Neural progenitor cell (in vitro differentiated cells): ENCODE measurements around the gene G3BP1. TPM values are rescaled to one million over a fixed set of nuclear protein-coding genes. Genes with fewer than 3 reads are reported as not detected.

ENCODE experiments used
- DNase-seq: peaks from one replicate; pipeline ENCODE4 v3.0.0-alpha.2; 2016; ENCODE audit warnings: low spot score
- H2AFZ ChIP-seq: fragments of 200-600 bp; sonication (generic); replicated peaks from 2 replicates; pipeline ENCODE4 v1.6.1; 2016; ENCODE audit warnings: antibody characterized with exemption
- H3F3A ChIP-seq: fragments of 200-600 bp; sonication (generic); 2 replicates; pipeline ENCODE4 v1.6.1; 2016; ENCODE audit warnings: antibody characterized with exemption, low read depth
- H3K27ac ChIP-seq: fragments of 200-600 bp; sonication (generic); 2 replicates; pipeline ENCODE4 v1.5.1; 2016; ENCODE audit warnings: mild to moderate bottlenecking
- H3K27me3 ChIP-seq: fragments of 200-600 bp; sonication (generic); 2 replicates; pipeline ENCODE4 v1.6.1; 2016; ENCODE audit warnings: mild to moderate bottlenecking, moderate library complexity
- H3K36me3 ChIP-seq: fragments of 200-600 bp; sonication (generic); 2 replicates; pipeline ENCODE4 v1.5.1; 2016
- H3K4me1 ChIP-seq: fragments of 200-600 bp; sonication (generic); 2 replicates; pipeline ENCODE4 v1.6.1; 2016; ENCODE audit warnings: mixed run types
- H3K4me2 ChIP-seq: fragments of 200-600 bp; sonication (generic); 2 replicates; pipeline ENCODE4 v1.6.1; 2016
- H3K4me3 ChIP-seq: fragments of 200-600 bp; sonication (generic); 2 replicates; pipeline ENCODE4 v1.5.1; 2016
- H3K79me2 ChIP-seq: fragments of 200-600 bp; sonication (generic); 2 replicates; pipeline ENCODE4 v1.6.1; 2016; ENCODE audit warnings: low read depth
- H3K9ac ChIP-seq: fragments of 200-600 bp; sonication (generic); 2 replicates; pipeline ENCODE4 v1.6.1; 2016
- H3K9me3 ChIP-seq: fragments of 200-600 bp; sonication (generic); 2 replicates; pipeline ENCODE4 v1.5.1; 2016; ENCODE audit warnings: low read depth
- H4K20me1 ChIP-seq: fragments of 200-600 bp; sonication (generic); 2 replicates; pipeline ENCODE4 v1.6.1; 2016; ENCODE audit warnings: low read depth
- H3K27ac Mint-ChIP-seq: 3 replicates; pipeline ENCODE4 v1.8.0; 2021; ENCODE audit warnings: mixed read lengths
- H3K27me3 Mint-ChIP-seq: 2 replicates; pipeline ENCODE4 v1.8.0; 2022; ENCODE audit warnings: low read depth, mild to moderate bottlenecking, inconsistent platforms, moderate library complexity, mixed read lengths; ENCODE audit not compliant: insufficient read depth
- H3K36me3 Mint-ChIP-seq: 3 replicates; pipeline ENCODE4 v1.8.0; 2021; ENCODE audit warnings: mixed read lengths
- H3K4me1 Mint-ChIP-seq: 3 replicates; pipeline ENCODE4 v1.8.0; 2021; ENCODE audit warnings: mixed read lengths
- H3K4me3 Mint-ChIP-seq: 3 replicates; pipeline ENCODE4 v1.8.0; 2021; ENCODE audit warnings: mild to moderate bottlenecking, moderate library complexity, mixed read lengths
- H3K9me3 Mint-ChIP-seq: 3 replicates; pipeline ENCODE4 v1.8.0; 2020; ENCODE audit warnings: mixed read lengths
- EZH2 ChIP-seq: fragments of 200-600 bp; sonication (generic); IDR thresholded peaks from 2 replicates; pipeline ENCODE4 v1.6.1; 2017; ENCODE audit warnings: antibody characterized with exemption, mild to moderate bottlenecking, moderate library complexity
- EZH2phosphoT487 ChIP-seq: fragments of 200-600 bp; sonication (generic); IDR thresholded peaks from 2 replicates; pipeline ENCODE4 v1.6.1; 2017; ENCODE audit warnings: antibody characterized with exemption
- total RNA-seq: library from RNA; depleted of rRNA; stranded (reverse); fragments of >200 nt; gene quantifications from 2 replicates; pipeline ENCODE4 v1.2.3, GENCODE V29; 2015; ENCODE audit warnings: low replicate concordance
- TF ChIP-seq, protein P1 (sequence below): fragments of 200-600 bp; sonication (generic); IDR thresholded peaks from 2 replicates; pipeline ENCODE4 v1.5.1; 2017; ENCODE audit warnings: antibody characterized with exemption, mild to moderate bottlenecking

The G3BP1 gene
- total RNA-seq, 1 donor from 2014 or later: 304 TPM

DNA sequence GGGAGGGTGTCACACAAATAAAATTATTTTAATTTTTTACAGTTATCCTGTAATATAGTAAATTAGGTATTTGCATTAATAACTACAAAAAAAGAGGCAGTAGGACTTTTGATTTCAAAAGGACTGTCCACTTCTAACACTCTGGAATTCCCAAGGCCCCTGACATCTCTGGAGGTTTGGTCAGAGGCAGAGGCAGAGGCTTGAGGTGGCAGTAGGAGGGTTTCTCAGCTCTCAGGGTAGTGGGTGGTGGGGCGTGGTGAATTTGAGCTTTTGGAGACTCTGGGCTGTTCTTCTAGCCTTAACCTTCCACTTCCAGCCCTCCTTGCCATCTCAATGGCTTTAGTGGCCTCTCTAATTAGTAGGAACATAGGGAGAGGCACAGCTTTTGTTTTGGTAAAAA, 36.1 kb upstream of the G3BP1 start:
- TF ChIP-seq, protein P1, sequence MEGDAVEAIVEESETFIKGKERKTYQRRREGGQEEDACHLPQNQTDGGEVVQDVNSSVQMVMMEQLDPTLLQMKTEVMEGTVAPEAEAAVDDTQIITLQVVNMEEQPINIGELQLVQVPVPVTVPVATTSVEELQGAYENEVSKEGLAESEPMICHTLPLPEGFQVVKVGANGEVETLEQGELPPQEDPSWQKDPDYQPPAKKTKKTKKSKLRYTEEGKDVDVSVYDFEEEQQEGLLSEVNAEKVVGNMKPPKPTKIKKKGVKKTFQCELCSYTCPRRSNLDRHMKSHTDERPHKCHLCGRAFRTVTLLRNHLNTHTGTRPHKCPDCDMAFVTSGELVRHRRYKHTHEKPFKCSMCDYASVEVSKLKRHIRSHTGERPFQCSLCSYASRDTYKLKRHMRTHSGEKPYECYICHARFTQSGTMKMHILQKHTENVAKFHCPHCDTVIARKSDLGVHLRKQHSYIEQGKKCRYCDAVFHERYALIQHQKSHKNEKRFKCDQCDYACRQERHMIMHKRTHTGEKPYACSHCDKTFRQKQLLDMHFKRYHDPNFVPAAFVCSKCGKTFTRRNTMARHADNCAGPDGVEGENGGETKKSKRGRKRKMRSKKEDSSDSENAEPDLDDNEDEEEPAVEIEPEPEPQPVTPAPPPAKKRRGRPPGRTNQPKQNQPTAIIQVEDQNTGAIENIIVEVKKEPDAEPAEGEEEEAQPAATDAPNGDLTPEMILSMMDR: no peak
- no peak for TF ChIP-seq EZH2
- TF ChIP-seq EZH2phosphoT487: no peak
- Mint-ChIP-seq H3K4me3 (no peak overlapping the region), H3K9me3 (no peaks in the 10 kb centered on the region), H3K27me3 (peaks cover 2% of the 10 kb centered on the region), H3K4me1 (peaks cover 10% of the 10 kb centered on the region), H3K36me3 (no peaks in the 10 kb centered on the region), H3K27ac (no peak overlapping the region)
- Histone ChIP-seq H3K36me3 (no peaks in the 10 kb centered on the region), H3K27ac (no peak overlapping the region), H3F3A (no peaks in the 10 kb centered on the region), H3K27me3 (no peaks in the 10 kb centered on the region), H3K4me3 (no peak overlapping the region), H3K4me2 (no peak overlapping the region), H3K79me2 (no peaks in the 10 kb centered on the region), H4K20me1 (no peaks in the 10 kb centered on the region), H3K9ac (no peak overlapping the region), H2AFZ (no peak overlapping the region), H3K9me3 (no peaks in the 10 kb centered on the region), H3K4me1 (no peaks in the 10 kb centered on the region)
- DNase-seq: no peak

DNA sequence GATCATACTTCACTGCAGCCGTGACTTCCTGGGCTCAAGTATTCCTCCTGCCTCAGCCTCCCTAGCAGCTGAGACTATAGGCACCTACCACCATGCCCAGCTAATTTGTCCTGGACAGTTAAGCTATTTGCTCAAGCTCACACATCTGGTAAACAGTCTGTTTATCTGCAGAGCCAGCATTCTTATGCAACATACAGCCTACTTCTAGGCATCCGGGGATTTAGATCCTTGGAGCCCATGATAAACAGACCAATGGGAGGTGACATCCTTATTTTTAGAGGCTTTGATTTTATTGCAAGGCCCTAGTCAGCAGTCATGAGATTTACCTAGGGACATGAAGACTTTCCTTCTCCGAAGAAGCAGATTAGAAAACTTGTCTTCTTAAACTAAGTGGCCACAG, 34.3 kb upstream of the G3BP1 start:
- no peaks in the 10 kb centered on the region for H3K9me3 Mint-ChIP-seq
- Histone ChIP-seq H3K4me2 (no peak overlapping the region), H4K20me1 (no peaks in the 10 kb centered on the region), H3F3A (no peaks in the 10 kb centered on the region), H3K9me3 (no peaks in the 10 kb centered on the region), H3K27ac (no peak overlapping the region), H3K9ac (no peak overlapping the region), H3K79me2 (no peaks in the 10 kb centered on the region), H2AFZ (no peak overlapping the region), H3K4me1 (no peaks in the 10 kb centered on the region), H3K36me3 (no peaks in the 10 kb centered on the region), H3K4me3 (no peak overlapping the region), H3K27me3 (no peaks in the 10 kb centered on the region)
- no peaks in the 10 kb centered on the region for H3K36me3 Mint-ChIP-seq
- peaks cover 16% of the 10 kb centered on the region for H3K4me1 Mint-ChIP-seq
- TF ChIP-seq EZH2 (no peak), EZH2phosphoT487 (no peak)
- TF ChIP-seq, protein P1: no peak
- H3K4me3 Mint-ChIP-seq: no peak overlapping the region
- peaks cover 2% of the 10 kb centered on the region for H3K27me3 Mint-ChIP-seq
- DNase-seq: no peak
- H3K27ac Mint-ChIP-seq: no peak overlapping the region

- Histone ChIP-seq H3K9me3 (no peaks in the 10 kb centered on the region), H3K4me1 (no peaks in the 10 kb centered on the region), H3K4me3 (no peak overlapping the region), H3K27ac (no peak overlapping the region), H2AFZ (no peak overlapping the region), H3F3A (peaks cover 2% of the 10 kb centered on the region), H3K9ac (no peak overlapping the region), H4K20me1 (no peaks in the 10 kb centered on the region), H3K4me2 (no peak overlapping the region), H3K79me2 (no peaks in the 10 kb centered on the region), H3K27me3 (no peaks in the 10 kb centered on the region), H3K36me3 (no peaks in the 10 kb centered on the region)
- Mint-ChIP-seq H3K4me1 (peaks cover 21% of the 10 kb centered on the region), H3K9me3 (no peaks in the 10 kb centered on the region), H3K4me3 (no peak overlapping the region), H3K27ac (peak overlapping the region; percentile 53), H3K27me3 (peaks cover 2% of the 10 kb centered on the region), H3K36me3 (peaks cover 3% of the 10 kb centered on the region)
- TF ChIP-seq, protein P1: no peak
- no peak for TF ChIP-seq EZH2
- no peak for TF ChIP-seq EZH2phosphoT487
- DNase-seq: no peak
These were observed 33.5 kb upstream of the G3BP1 start for GRCh38 chr5:151738125-151738848.
